Caco-2 (cell line): ENCODE data around the gene CRACR2A. TPM values are rescaled to one million over a fixed set of nuclear protein-coding genes. Genes with fewer than 3 reads are reported as not detected.

Experiments
- BruUV-seq: library from RNA; stranded (reverse); fragments of 400-500 nt; replicated peaks from 2 replicates; lab custom pipeline; 2021; lab: Mats Ljungman, UMichigan
- CTCF ChIA-PET: fragments of 300-600 bp; sonication (Branson Sonifier 250); formaldehyde crosslinking; loops from one replicate; lab custom pipeline; 2022; ENCODE audit warnings: antibody characterized with exemption; lab: Charles Lee
- POLR2A ChIA-PET: fragments of 300-600 bp; sonication (Branson Sonifier 250); formaldehyde crosslinking; loops from one replicate; lab custom pipeline; 2022; ENCODE audit warnings: antibody characterized with exemption; lab: Charles Lee
- DNase-seq, 2 experiments: peaks; one replicate each; pipeline versions ENCODE4 v3.0.0 to v3.0.0-alpha.2; 2020 to 2022
- H3K27me3 ChIP-seq: replicated peaks from 2 replicates; pipeline ENCODE4 v1.6.0; 2011; ENCODE audit warnings: low read length; ENCODE audit not compliant: control insufficient read depth, insufficient read depth
- H3K36me3 ChIP-seq: 2 replicates; pipeline ENCODE4 v1.5.1; 2011; ENCODE audit warnings: low read length; ENCODE audit not compliant: control insufficient read depth, insufficient read depth
- H3K4me1 ChIP-seq: fragments of 250-450 bp; sonication (Bioruptor Pico); 2 replicates; pipeline ENCODE4 v1.5.1; 2020; ENCODE audit warnings: mild to moderate bottlenecking
- H3K4me3 ChIP-seq: 2 replicates; pipeline ENCODE4 v1.5.1; 2011; ENCODE audit warnings: low read depth, mild to moderate bottlenecking, control low read depth, low read length
- H3K9me3 ChIP-seq: fragments of 250-450 bp; sonication (Bioruptor Pico); 2 replicates; pipeline ENCODE4 v1.5.1; 2020; ENCODE audit warnings: mild to moderate bottlenecking, moderate library complexity
- H3K27ac Mint-ChIP-seq: one replicate; pipeline ENCODE4 v1.8.0; 2022; ENCODE audit warnings: mixed read lengths; ENCODE audit not compliant: unreplicated experiment
- H3K27me3 Mint-ChIP-seq: one replicate; pipeline ENCODE4 v1.8.0; 2022; ENCODE audit warnings: mixed read lengths; ENCODE audit not compliant: insufficient read depth, unreplicated experiment
- H3K36me3 Mint-ChIP-seq: one replicate; pipeline ENCODE4 v1.8.0; 2022; ENCODE audit warnings: mild to moderate bottlenecking, mixed read lengths; ENCODE audit not compliant: insufficient read depth, unreplicated experiment
- H3K4me1 Mint-ChIP-seq: one replicate; pipeline ENCODE4 v1.8.0; 2022; ENCODE audit warnings: low read depth, mixed read lengths; ENCODE audit not compliant: unreplicated experiment
- H3K4me3 Mint-ChIP-seq: one replicate; pipeline ENCODE4 v1.8.0; 2022; ENCODE audit warnings: mild to moderate bottlenecking, moderate library complexity, mixed read lengths; ENCODE audit not compliant: unreplicated experiment
- H3K9me3 Mint-ChIP-seq: one replicate; pipeline ENCODE4 v1.8.0; 2022; ENCODE audit warnings: mixed read lengths; ENCODE audit not compliant: unreplicated experiment
- CTCF ChIP-seq, 2 experiments: fragments of 200-600 bp in 1 of 2; IDR thresholded peaks; 1 replicate in 1 of 2; 2 replicates in 1 of 2; pipeline versions ENCODE4 v1.5.1 to v1.8.0; 2011 to 2022; ENCODE audit warnings: antibody characterized with exemption in 1 of 2, control low read depth in 1 of 2, inconsistent platforms in 1 of 2, low read depth in 1 of 2, low read length in 1 of 2, mild to moderate bottlenecking in 1 of 2, moderate library complexity in 1 of 2; ENCODE audit not compliant: insufficient read depth in 1 of 2, severe bottlenecking in 1 of 2, unreplicated experiment in 1 of 2
- intact Hi-C: fragments of 100-400 bp; cut with micrococcal nuclease; formaldehyde crosslinking; loops from one replicate; pipeline ENCODE4 v1.10.0; 2022; ENCODE audit not compliant: unreplicated experiment
- total RNA-seq: library from RNA; stranded (reverse); gene quantifications from 2 replicates; pipeline ENCODE4 v1.2.3, GENCODE V29; 2022

CRACR2A gene
- total RNA-seq, 1 experiment from 2014 or later = 16.5 TPM

DNA sequence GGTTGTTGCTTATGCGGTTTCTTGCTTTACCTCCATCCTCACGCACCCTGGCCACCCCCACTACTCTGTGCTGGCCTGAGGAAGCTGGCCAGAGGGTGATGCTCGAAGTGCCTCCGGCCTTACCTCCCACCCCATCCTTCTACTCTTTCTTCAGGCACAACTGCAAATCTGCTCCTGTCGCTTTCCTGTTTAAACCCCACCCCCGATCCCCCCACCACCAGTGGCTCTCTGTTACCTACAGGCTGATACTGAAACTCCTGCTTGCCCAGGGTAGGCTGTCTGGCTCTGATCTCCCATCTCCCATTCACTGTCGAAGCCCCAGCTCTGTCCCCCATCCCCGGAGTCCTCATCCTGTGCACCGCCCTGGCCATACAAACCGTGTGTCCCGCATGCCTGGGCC lies 150.4 kb downstream of the CRACR2A start:
- POLR2A ChIA-PET = no interaction called here
- BruUV-seq = no TSS peak
- Mint-ChIP-seq H3K4me3 (no peak overlapping the region), H3K27me3 (peaks cover 39% of the 10 kb centered on the region), H3K4me1 (peaks cover 5% of the 10 kb centered on the region), H3K9me3 (no peaks in the 10 kb centered on the region), H3K36me3 (no peaks in the 10 kb centered on the region), H3K27ac (no peak overlapping the region)
- H3K36me3 ChIP-seq = no peaks in the 10 kb centered on the region
- CTCF ChIA-PET = no interaction called here
- no peaks in the 10 kb centered on the region; the same call in 1 of the 2 replicates for H3K27me3 ChIP-seq
- no peaks in the 10 kb centered on the region for H3K4me1 ChIP-seq
- no peak overlapping the region for H3K4me3 ChIP-seq
- intact Hi-C loops = no loop called here
- DNase-seq = no peak
- no peaks in the 10 kb centered on the region for H3K9me3 ChIP-seq
- TF ChIP-seq CTCF (IDR thresholded peaks at IDR 0.05; ENCODE audit: insufficient read depth in 1 of 2, low read depth in 1 of 2, low read length in 1 of 2, severe bottlenecking in 1 of 2, unreplicated experiment in 1 of 2) = no peak

GRCh38 chr12:3601461-3602150 lies 151.3 kb downstream of the CRACR2A start:
- Mint-ChIP-seq H3K27me3 (peaks cover 35% of the 10 kb centered on the region), H3K27ac (no peak overlapping the region), H3K9me3 (no peaks in the 10 kb centered on the region), H3K36me3 (no peaks in the 10 kb centered on the region), H3K4me3 (no peak overlapping the region), H3K4me1 (peaks cover 5% of the 10 kb centered on the region)
- no peak for DNase-seq
- no peaks in the 10 kb centered on the region for H3K9me3 ChIP-seq
- TF ChIP-seq CTCF (IDR thresholded peaks at IDR 0.05; ENCODE audit: insufficient read depth in 1 of 2, low read depth in 1 of 2, low read length in 1 of 2, severe bottlenecking in 1 of 2, unreplicated experiment in 1 of 2) = no peak
- intact Hi-C loops = no loop called here
- no peaks in the 10 kb centered on the region for H3K4me1 ChIP-seq
- no TSS peak for BruUV-seq
- ChIA-PET POLR2A (no interaction called here), CTCF (no interaction called here)
- no peaks in the 10 kb centered on the region for H3K27me3 ChIP-seq
- H3K36me3 ChIP-seq = no peaks in the 10 kb centered on the region
- H3K4me3 ChIP-seq = no peak overlapping the region

DNA sequence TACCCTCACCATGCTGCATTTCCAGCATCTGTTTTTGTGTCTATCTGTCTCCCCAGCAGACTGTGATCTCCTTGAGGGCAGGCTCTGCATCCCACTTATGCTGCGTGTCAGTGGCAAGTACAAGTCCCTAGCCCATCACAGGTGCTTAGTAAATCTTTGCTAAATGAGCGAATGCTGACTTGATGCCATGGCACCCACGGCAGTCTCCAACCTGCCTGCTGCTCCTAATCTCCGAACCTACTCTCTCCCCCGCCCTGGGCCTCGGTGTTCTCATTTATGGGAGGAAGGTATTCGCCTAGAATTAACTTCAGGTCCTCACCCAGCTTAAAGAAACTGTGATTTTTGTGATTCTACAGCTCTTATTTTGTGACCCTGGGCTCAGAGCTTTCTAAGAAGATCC lies 152.0 kb downstream of the CRACR2A start:
- Histone ChIP-seq H3K27me3 (no peaks in the 10 kb centered on the region), H3K4me3 (no peak overlapping the region), H3K36me3 (no peaks in the 10 kb centered on the region), H3K9me3 (no peaks in the 10 kb centered on the region), H3K4me1 (no peaks in the 10 kb centered on the region)
- intact Hi-C loops = no loop called here
- peaks cover 32% of the 10 kb centered on the region for H3K27me3 Mint-ChIP-seq
- H3K27ac Mint-ChIP-seq = no peak overlapping the region
- ChIA-PET CTCF (no interaction called here), POLR2A (no interaction called here)
- H3K9me3 Mint-ChIP-seq = no peaks in the 10 kb centered on the region
- H3K36me3 Mint-ChIP-seq = no peaks in the 10 kb centered on the region
- peaks cover 2% of the 10 kb centered on the region for H3K4me1 Mint-ChIP-seq
- no TSS peak for BruUV-seq
- TF ChIP-seq CTCF (IDR thresholded peaks at IDR 0.05; ENCODE audit: insufficient read depth in 1 of 2, low read depth in 1 of 2, low read length in 1 of 2, severe bottlenecking in 1 of 2, unreplicated experiment in 1 of 2) = no peak
- no peak overlapping the region for H3K4me3 Mint-ChIP-seq
- no peak for DNase-seq
